Testis (tissue), 2 donors: ENCODE data around the gene SRGAP1.

Source experiments
- CTCF ChIP-seq, 3 experiments: fragments of 450-650 bp in 2 of 3; fragments of 200-600 bp in 1 of 3; sonication (generic) in 1 of 3; IDR thresholded peaks; one replicate each; pipeline ENCODE4 v1.5.1; 2016 to 2019; ENCODE audit warnings: antibody characterized with exemption in 3 of 3, mild to moderate bottlenecking in 2 of 3, moderate library complexity in 1 of 3
- POLR2A ChIP-seq: fragments of 450-650 bp; IDR thresholded peaks from one replicate; pipeline ENCODE4 v1.6.1; 2017; ENCODE audit warnings: antibody characterized with exemption, mild to moderate bottlenecking, moderate library complexity

DNA sequence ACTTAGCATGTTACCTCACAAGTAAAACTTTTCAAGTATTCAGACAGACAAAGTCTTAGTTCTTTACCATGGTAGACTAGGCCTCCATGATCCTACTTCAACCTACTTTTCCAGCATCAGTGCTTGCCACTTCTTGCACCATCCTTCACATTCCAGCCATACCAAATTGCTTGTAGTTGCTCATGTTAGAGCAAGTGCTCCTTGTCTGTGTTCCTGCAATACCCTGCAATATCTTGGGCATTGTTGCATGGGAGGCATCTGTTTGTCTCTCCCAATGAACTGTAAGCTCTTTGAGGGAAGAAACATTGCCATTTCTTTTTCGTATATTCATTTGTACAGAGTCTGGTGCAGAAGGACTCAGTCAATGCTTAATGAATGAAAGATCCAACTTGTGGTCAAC lies 78.0 kb downstream of the SRGAP1 start:
- TF ChIP-seq POLR2A (no peak), CTCF (IDR thresholded peaks at IDR 0.05) (no peak)
